PC-3 (cell line): ENCODE measurements around the gene IMPACT. TPM values are rescaled to one million over a fixed set of nuclear protein-coding genes. Genes with fewer than 3 reads are reported as not detected.
A peak's percentile ranks its signal among the peaks of the same experiment; 100 is the strongest.

Source experiments
- ATAC-seq: fragments of 200-7000 bp; cut with Tn5 transposase; 2 replicates; pipeline ENCODE4 v1.9.1; 2020; ENCODE audit warnings: mild to moderate bottlenecking, moderate library complexity
- BruUV-seq: library from RNA; stranded (reverse); fragments of 400-500 nt; replicated peaks from 2 replicates; lab custom pipeline; 2021; lab: Mats Ljungman, UMichigan
- CTCF ChIA-PET: fragments of 300-600 bp; sonication (Branson Sonifier 250); formaldehyde crosslinking; loops from one replicate; lab custom pipeline; 2022; ENCODE audit warnings: antibody characterized with exemption; lab: Charles Lee
- POLR2A ChIA-PET: fragments of 300-600 bp; sonication (Branson Sonifier 250); formaldehyde crosslinking; loops from one replicate; lab custom pipeline; 2022; ENCODE audit warnings: antibody characterized with exemption; ENCODE audit not compliant: unreplicated experiment; lab: Charles Lee
- DNase-seq: peaks from one replicate; pipeline ENCODE4 v3.0.0-alpha.2; 2015
- H2AFZ ChIP-seq: fragments of 300-600 bp; sonication (generic); 2 replicates; pipeline ENCODE4 v1.6.0; 2016; ENCODE audit warnings: antibody characterized with exemption, low read length
- H3F3A ChIP-seq: fragments of 300-600 bp; sonication (generic); one replicate; pipeline ENCODE4 v1.6.0; 2017; ENCODE audit warnings: antibody characterized with exemption, low read length, control low read depth, mild to moderate bottlenecking; ENCODE audit not compliant: unreplicated experiment
- H3K27ac ChIP-seq: fragments of 300-600 bp; sonication (generic); 2 replicates; pipeline ENCODE4 v1.5.1; 2016; ENCODE audit warnings: mild to moderate bottlenecking, low read length
- H3K27me3 ChIP-seq: fragments of 300-600 bp; sonication (generic); 2 replicates; pipeline ENCODE4 v1.6.1; 2016; ENCODE audit warnings: low read length, mixed read lengths
- H3K36me3 ChIP-seq: fragments of 300-600 bp; sonication (generic); 2 replicates; pipeline ENCODE4 v1.6.1; 2016; ENCODE audit warnings: low read depth, mixed run types, low read length, mixed read lengths
- H3K4me1 ChIP-seq: fragments of 300-600 bp; sonication (generic); 2 replicates; pipeline ENCODE4 v1.5.1; 2016; ENCODE audit warnings: low read length; ENCODE audit not compliant: insufficient read depth
- H3K4me2 ChIP-seq: fragments of 300-600 bp; sonication (generic); 2 replicates; pipeline ENCODE4 v1.6.0; 2016; ENCODE audit warnings: low read length
- H3K4me3 ChIP-seq: fragments of 300-600 bp; sonication (generic); 2 replicates; pipeline ENCODE4 v1.5.1; 2016; ENCODE audit warnings: mild to moderate bottlenecking, low read length, mixed read lengths
- H3K79me2 ChIP-seq: fragments of 300-600 bp; sonication (generic); 2 replicates; pipeline ENCODE4 v1.6.1; 2017; ENCODE audit warnings: low read length, mixed read lengths
- H3K9ac ChIP-seq: fragments of 300-600 bp; sonication (generic); 2 replicates; pipeline ENCODE4 v1.6.0; 2016; ENCODE audit warnings: mild to moderate bottlenecking, low read length
- H3K9me2 ChIP-seq: fragments of 300-600 bp; sonication (generic); replicated peaks from 2 replicates; pipeline ENCODE4 v1.6.1; 2016; ENCODE audit warnings: mixed run types, low read length, mixed read lengths
- H3K9me3 ChIP-seq: fragments of 300-600 bp; sonication (generic); 2 replicates; pipeline ENCODE4 v1.6.1; 2016; ENCODE audit warnings: low read length, mixed read lengths
- H4K20me1 ChIP-seq: fragments of 300-600 bp; sonication (generic); 2 replicates; pipeline ENCODE4 v1.6.1; 2016; ENCODE audit warnings: low read length, mixed read lengths
- EZH2 ChIP-seq: fragments of 300-600 bp; sonication (generic); IDR thresholded peaks from one replicate; pipeline ENCODE4 v1.6.1; 2017; ENCODE audit warnings: antibody characterized with exemption, mild to moderate bottlenecking, low read length; ENCODE audit not compliant: unreplicated experiment
- EZH2phosphoT487 ChIP-seq: fragments of 300-600 bp; sonication (generic); IDR thresholded peaks from 2 replicates; pipeline ENCODE4 v1.6.1; 2018; ENCODE audit warnings: mild to moderate bottlenecking, antibody characterized with exemption, low read length, borderline replicate concordance
- intact Hi-C: fragments of 100-400 bp; cut with micrococcal nuclease; formaldehyde crosslinking; loops from 2 replicates; pipeline ENCODE4 v1.9.0; 2023
- total RNA-seq: library from RNA; depleted of rRNA; stranded (reverse); fragments of >200 nt; gene quantifications from 2 replicates; pipeline ENCODE4 v1.2.3, GENCODE V29; 2014
- TF ChIP-seq, protein P1 (sequence below): fragments of 300-600 bp; sonication (generic); conservative IDR thresholded peaks from 2 replicates; pipeline ENCODE4 v1.5.1; 2017; ENCODE audit warnings: antibody characterized with exemption, low read depth, mild to moderate bottlenecking, low read length

IMPACT gene
- total RNA-seq, 1 experiment from 2014 or later: 19.9 TPM

DNA sequence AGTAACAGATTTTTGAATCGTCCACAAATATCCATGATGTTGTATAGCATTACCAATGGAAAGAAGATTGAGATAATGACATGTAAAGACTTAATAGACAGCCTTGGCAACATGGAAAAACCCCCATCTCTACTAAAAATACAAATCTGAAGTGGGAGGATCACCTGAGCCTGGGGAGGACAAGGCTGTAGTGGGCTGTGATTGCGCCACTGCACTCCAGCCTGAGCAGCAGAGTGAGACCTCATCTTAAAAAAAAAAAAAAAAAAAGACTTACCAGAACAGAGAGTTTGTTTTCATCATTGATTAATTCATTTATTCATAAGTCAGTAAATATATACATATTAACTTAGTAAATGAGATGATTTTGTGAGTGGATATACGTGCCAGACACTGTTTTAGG lies 21.9 kb upstream of the IMPACT start:
- Histone ChIP-seq H3K9me2 (no peaks in the 10 kb centered on the region), H3K9me3 (no peaks in the 10 kb centered on the region), H3K79me2 (no peaks in the 10 kb centered on the region), H3K4me1 (0 out of 2 replicates have a peak, but pooled peaks cover 5% of the 10 kb centered on the region), H3K9ac (no peak overlapping the region), H3K36me3 (no peaks in the 10 kb centered on the region), H3F3A (no peaks in the 10 kb centered on the region), H3K4me2 (no peak overlapping the region), H2AFZ (no peak overlapping the region), H3K27ac (no peak overlapping the region), H3K27me3 (no peaks in the 10 kb centered on the region), H4K20me1 (no peaks in the 10 kb centered on the region), H3K4me3 (no peak overlapping the region)
- intact Hi-C loops: no loop called here
- DNase-seq (no peak), ATAC-seq (no peak)
- no peak for TF ChIP-seq EZH2
- TF ChIP-seq, protein P1, sequence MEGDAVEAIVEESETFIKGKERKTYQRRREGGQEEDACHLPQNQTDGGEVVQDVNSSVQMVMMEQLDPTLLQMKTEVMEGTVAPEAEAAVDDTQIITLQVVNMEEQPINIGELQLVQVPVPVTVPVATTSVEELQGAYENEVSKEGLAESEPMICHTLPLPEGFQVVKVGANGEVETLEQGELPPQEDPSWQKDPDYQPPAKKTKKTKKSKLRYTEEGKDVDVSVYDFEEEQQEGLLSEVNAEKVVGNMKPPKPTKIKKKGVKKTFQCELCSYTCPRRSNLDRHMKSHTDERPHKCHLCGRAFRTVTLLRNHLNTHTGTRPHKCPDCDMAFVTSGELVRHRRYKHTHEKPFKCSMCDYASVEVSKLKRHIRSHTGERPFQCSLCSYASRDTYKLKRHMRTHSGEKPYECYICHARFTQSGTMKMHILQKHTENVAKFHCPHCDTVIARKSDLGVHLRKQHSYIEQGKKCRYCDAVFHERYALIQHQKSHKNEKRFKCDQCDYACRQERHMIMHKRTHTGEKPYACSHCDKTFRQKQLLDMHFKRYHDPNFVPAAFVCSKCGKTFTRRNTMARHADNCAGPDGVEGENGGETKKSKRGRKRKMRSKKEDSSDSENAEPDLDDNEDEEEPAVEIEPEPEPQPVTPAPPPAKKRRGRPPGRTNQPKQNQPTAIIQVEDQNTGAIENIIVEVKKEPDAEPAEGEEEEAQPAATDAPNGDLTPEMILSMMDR: no peak
- no peak for TF ChIP-seq EZH2phosphoT487
- ChIA-PET POLR2A (no interaction called here), CTCF (no interaction called here)
- BruUV-seq: no TSS peak

DNA sequence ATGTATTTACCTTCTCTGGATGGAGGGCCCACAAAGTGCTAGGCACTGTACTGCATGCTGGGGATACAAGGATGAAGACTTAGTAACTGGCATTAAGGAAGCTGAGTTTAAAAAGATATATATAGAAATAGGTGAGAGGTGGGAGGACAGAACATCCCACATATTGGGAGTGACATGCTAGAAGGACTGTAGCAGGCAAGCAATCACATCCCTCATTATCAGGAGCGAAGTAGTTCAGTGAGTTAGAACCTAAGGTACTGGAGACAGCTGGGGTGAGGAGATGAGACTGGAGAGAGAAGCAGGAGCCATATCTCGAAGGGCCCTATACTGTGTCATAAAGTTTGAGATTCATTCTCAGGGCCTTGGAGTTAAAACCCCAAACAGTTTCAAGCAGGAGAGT lies 18.0 kb upstream of the IMPACT start:
- Histone ChIP-seq H3K9me3 (no peaks in the 10 kb centered on the region), H3K4me2 (no peak overlapping the region), H3K27me3 (no peaks in the 10 kb centered on the region), H3K79me2 (no peaks in the 10 kb centered on the region), H3K36me3 (no peaks in the 10 kb centered on the region), H3K9me2 (no peaks in the 10 kb centered on the region), H3K4me1 (no peaks in the 10 kb centered on the region), H3K9ac (no peak overlapping the region), H3F3A (no peaks in the 10 kb centered on the region), H2AFZ (no peak overlapping the region), H3K27ac (no peak overlapping the region), H3K4me3 (no peak overlapping the region), H4K20me1 (no peaks in the 10 kb centered on the region)
- no peak for DNase-seq
- POLR2A ChIA-PET: no interaction called here
- no peak for TF ChIP-seq EZH2
- no peak for TF ChIP-seq EZH2phosphoT487
- TF ChIP-seq, protein P1: no peak
- ATAC-seq: no peak
- CTCF ChIA-PET: no interaction called here
- intact Hi-C loops: no loop called here
- no TSS peak for BruUV-seq

DNA sequence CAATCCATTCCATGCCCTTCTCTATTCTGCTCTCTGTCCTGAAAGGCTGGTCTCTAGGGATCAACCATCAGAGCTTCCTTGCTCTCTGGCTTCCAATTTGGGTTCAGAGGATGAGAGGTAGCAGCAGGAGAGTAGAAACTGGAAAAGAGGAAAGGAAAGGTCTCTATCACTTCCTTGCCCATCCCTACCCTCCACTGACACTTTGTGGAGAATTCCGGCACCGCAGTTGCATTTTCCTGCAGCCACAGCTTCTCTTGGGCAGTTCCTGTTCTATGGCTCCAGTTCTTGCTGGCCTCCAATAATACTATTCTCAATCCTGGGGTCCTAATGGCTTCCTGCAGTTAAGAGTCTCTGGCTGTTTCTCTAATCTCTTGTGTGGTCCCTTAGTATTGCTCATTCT lies 13.3 kb upstream of the IMPACT start:
- H3K4me3 ChIP-seq: no peak overlapping the region
- no peak overlapping the region for H2AFZ ChIP-seq
- BruUV-seq: no TSS peak
- no peaks in the 10 kb centered on the region for H3K79me2 ChIP-seq
- ChIA-PET CTCF (interaction anchor here (0.6 to 0.9 kb wide), 3 partner anchors 51 to 433 kb away, joined by 3 read pairs; no protein-coding TSS in a partner anchor), POLR2A (no interaction called here)
- intact Hi-C loops: loop anchor here (1.0 kb wide), 1 partner anchor 54 kb away; no protein-coding TSS in a partner anchor
- no peaks in the 10 kb centered on the region for H3F3A ChIP-seq
- H3K4me1 ChIP-seq: no peaks in the 10 kb centered on the region
- H3K27me3 ChIP-seq: no peaks in the 10 kb centered on the region
- H3K36me3 ChIP-seq: no peaks in the 10 kb centered on the region
- H3K9me3 ChIP-seq: no peaks in the 10 kb centered on the region
- no peak overlapping the region for H3K9ac ChIP-seq
- TF ChIP-seq EZH2: no peak
- TF ChIP-seq, protein P1: peak; percentile 49; the same call in 1 of the 2 replicates
- no peak overlapping the region for H3K4me2 ChIP-seq
- no peaks in the 10 kb centered on the region for H4K20me1 ChIP-seq
- H3K27ac ChIP-seq: no peak overlapping the region
- DNase-seq (peak; percentile 25), ATAC-seq (peak; percentile 57)
- H3K9me2 ChIP-seq: no peaks in the 10 kb centered on the region
